HG02973 (cell line): ENCODE results near the gene LUC7L.
"Not testable (repeated sequence)": the region's sequence is repeated elsewhere in the genome, so short reads cannot be mapped to it uniquely, and the experiment has no call there.

Experiments
- ATAC-seq: cut with Tn5 transposase; IDR thresholded peaks from one replicate; pipeline ENCODE4 v1.9.1; 2021; ENCODE audit warnings: moderate library complexity; ENCODE audit not compliant: unreplicated experiment

Gene LUC7L

GRCh38 chr16:167122-167690, 62.0 kb downstream of the LUC7L start:
- no peak for ATAC-seq

GRCh38 chr16:166375-167121, 62.7 kb downstream of the LUC7L start:
- ATAC-seq = no peak

- no peak for ATAC-seq
Observed at GRCh38 chr16:165539-166374, 63.5 kb downstream of the LUC7L start, which contains the start of gene HBM. Gene HBM (plus strand): TSS chr16:165978. CDS start chr16:165998, 20 bp downstream.

GRCh38 chr16:164827-165538, 64.3 kb downstream of the LUC7L start:
- ATAC-seq = no peak

GRCh38 chr16:164134-164823, 65.0 kb downstream of the LUC7L start:
- not testable (repeated sequence) for ATAC-seq

- not testable (repeated sequence) for ATAC-seq
Observed at GRCh38 chr16:163696-164095, 65.6 kb downstream of the LUC7L start.

- not testable (repeated sequence) for ATAC-seq
Observed at GRCh38 chr16:163139-163538, 66.1 kb downstream of the LUC7L start.

- no peak for ATAC-seq
Observed at GRCh38 chr16:162271-162991, 66.8 kb downstream of the LUC7L start.

- no peak for ATAC-seq
Observed at GRCh38 chr16:160691-161190, 68.5 kb downstream of the LUC7L start.

- ATAC-seq = not testable (repeated sequence)
Observed at GRCh38 chr16:160242-160641, 69.0 kb downstream of the LUC7L start.

- no peak for ATAC-seq
Observed at GRCh38 chr16:159136-159849, 70.0 kb downstream of the LUC7L start.

- ATAC-seq = no peak
Observed at GRCh38 chr16:155031-155398, 74.2 kb downstream of the LUC7L start.

- no peak for ATAC-seq
Observed at GRCh38 chr16:154217-155030, 74.8 kb downstream of the LUC7L start.

- not testable (repeated sequence) for ATAC-seq
Observed at GRCh38 chr16:153550-154216, 75.6 kb downstream of the LUC7L start.

GRCh38 chr16:153129-153521, 76.1 kb downstream of the LUC7L start:
- ATAC-seq = not testable (repeated sequence)

- no peak for ATAC-seq
Observed at GRCh38 chr16:152141-153128, 76.8 kb downstream of the LUC7L start, which contains the start of gene HBZ. Gene HBZ (plus strand): TSS chr16:152644. CDS start chr16:152910, 266 bp downstream.
